ENCODE data around the gene NDUFV2.

DNA sequence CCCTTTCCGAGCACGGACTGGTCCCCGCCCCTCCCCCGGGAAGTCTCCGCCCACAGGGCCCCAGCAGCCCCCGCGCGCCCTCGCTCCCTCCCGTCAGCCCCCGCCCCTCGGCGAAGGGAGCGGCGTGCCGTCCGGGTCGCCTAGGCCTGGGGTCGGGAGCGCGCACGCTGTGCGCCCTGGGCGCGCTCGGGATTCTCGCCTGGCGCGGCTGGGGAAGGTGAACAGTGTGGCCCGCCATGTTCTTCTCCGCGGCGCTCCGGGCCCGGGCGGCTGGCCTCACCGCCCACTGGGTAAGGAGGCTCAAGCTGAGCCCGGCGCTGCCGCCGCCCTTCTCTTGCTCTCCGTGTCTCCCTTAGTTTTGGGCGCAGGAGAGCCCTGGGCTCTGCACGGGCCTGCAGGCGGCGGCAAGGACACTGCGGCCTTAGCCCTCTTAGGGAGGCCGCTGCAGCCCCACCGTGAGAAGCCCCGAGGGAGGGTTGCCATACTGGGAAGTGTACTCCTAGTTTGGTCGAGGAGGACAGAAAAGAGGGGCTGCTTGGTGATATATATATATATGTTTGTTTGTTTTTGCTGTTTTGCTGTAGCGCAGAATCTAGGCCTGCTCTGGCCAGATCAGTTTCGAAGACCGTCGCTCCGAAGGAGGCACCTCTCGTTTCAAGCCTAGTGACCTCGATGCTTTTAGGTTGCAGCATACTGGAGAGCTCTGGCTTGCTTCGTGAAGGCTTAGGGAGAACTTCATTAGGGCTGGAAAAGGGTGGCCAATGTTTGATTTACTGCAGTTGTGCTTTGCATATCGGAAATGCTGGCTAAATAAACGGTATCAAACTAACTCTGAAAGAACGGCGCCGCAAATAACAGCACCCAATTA lies at the start of gene NDUFV2:
- no peak for TF ChIP-seq CTCF (IDR thresholded peaks at IDR 0.05; ENCODE audit: insufficient read depth, low read length, poor library complexity, severe bottlenecking)
- TF ChIP-seq EZH2phosphoT487 (conservative IDR thresholded peaks at IDR 0.05; ENCODE audit: low read length): no peak

Data from SU-DHL-6 (cell line).